Breast epithelium (tissue), 4 donors: ENCODE measurements around the gene ZNF582. TPM values are rescaled to one million over a fixed set of nuclear protein-coding genes. Genes with fewer than 3 reads are reported as not detected.
A peak's percentile ranks its signal among the peaks of the same experiment; 100 is the strongest.

Experiments
- DNase-seq, 2 donors: peaks; one replicate each; pipeline ENCODE4 v3.0.0-alpha.2; 2019; ENCODE audit warnings: low spot score in 2 of 2
- H3K27ac ChIP-seq, 2 donors: fragments of 200-600 bp; sonication (generic) in 1 of 2; one replicate each; pipeline ENCODE4 v1.5.1; 2016 to 2019; ENCODE audit warnings: mild to moderate bottlenecking in 1 of 2
- H3K27me3 ChIP-seq, 2 donors: fragments of 200-600 bp; sonication (generic) in 1 of 2; one replicate each; pipeline versions ENCODE4 v1.5.1 to v1.6.0; 2017 to 2019; ENCODE audit warnings: control low read depth in 1 of 2, mild to moderate bottlenecking in 1 of 2
- H3K36me3 ChIP-seq: fragments of 200-600 bp; one replicate; pipeline ENCODE4 v1.5.1; 2019
- H3K4me1 ChIP-seq, 2 donors: fragments of 200-600 bp; sonication (generic); one replicate each; pipeline ENCODE4 v1.5.1; 2016 to 2019; ENCODE audit warnings: control low read depth in 1 of 2
- H3K4me3 ChIP-seq, 3 donors: fragments of 200-600 bp; sonication (generic); 1 replicate in 2 of 3; 2 replicates in 1 of 3; pipeline ENCODE4 v1.5.1; 2016 to 2019; ENCODE audit warnings: mild to moderate bottlenecking in 3 of 3, moderate library complexity in 2 of 3
- H3K9me3 ChIP-seq, 2 donors: fragments of 200-600 bp; sonication (generic) in 1 of 2; one replicate each; pipeline ENCODE4 v1.5.1; 2016 to 2019; ENCODE audit warnings: control low read depth in 1 of 2
- POLR2A ChIP-seq: fragments of 450-650 bp; IDR thresholded peaks from one replicate; pipeline ENCODE4 v1.6.1; 2016; ENCODE audit warnings: antibody characterized with exemption, mild to moderate bottlenecking, moderate library complexity
- POLR2AphosphoS5 ChIP-seq, 3 donors: sonication (generic); formaldehyde crosslinking; IDR thresholded peaks; one replicate each; pipeline ENCODE4 v1.6.1; 2017; ENCODE audit warnings: antibody characterized with exemption in 3 of 3
- intact Hi-C: fragments of 100-400 bp; cut with DNase I; formaldehyde crosslinking; loops from one replicate; pipeline ENCODE4 v1.15.1; 2023; ENCODE audit warnings: low total_unique reads
- total RNA-seq, 3 donors: library from RNA; depleted of rRNA; stranded (reverse); fragments of >200 nt; gene quantifications; one replicate each; pipeline ENCODE4 v1.1.0, GENCODE V29; 2016
- TF ChIP-seq, protein P1 (sequence below), 3 donors: fragments of 450-650 bp; IDR thresholded peaks; one replicate each; pipeline ENCODE4 v1.5.1; 2016 to 2017; ENCODE audit warnings: antibody characterized with exemption in 3 of 3, mild to moderate bottlenecking in 3 of 3, moderate library complexity in 3 of 3

Gene ZNF582
- total RNA-seq, 3 donors from 2014 or later: 4.3 to 9.5 (median 8.2) TPM

DNA sequence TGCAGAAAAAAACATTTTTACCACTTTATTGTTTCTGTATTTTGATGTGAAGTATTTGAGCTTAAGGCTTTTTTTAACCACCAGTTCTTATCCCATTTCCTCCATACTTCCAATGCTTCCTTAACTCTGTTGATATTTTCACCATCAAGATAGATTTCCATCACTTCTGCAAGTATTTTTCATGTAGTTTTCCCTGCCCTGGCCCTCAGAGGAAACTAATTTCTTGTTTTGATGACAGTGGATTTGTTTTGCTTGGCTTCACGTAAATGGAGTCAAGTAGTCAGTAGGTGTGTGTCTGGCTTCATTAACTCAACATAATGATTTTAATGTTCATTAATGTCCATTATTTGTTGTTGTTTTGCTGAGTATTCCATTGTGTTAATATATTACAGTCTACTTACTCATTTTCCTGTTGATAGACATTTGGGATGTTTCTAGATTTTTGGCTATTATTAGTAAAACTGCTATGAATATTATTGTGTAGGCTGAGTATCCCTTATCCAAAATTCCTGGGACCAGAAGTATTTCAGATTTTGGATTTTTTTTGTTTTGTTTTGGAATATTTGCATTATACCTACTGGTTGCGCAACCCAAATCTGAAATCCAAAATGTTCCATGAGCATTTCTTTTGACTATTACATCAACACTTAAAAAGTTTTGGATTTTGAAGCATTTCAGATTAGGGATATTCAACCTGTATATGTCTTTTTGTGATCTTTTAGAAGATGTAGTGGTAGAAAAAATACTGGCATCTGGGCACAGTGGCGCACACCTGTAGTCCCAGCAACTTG is 23.3 kb downstream of the ZNF582 start:
- H3K36me3 ChIP-seq: peaks cover 17% of the 10 kb centered on the region
- H3K9me3 ChIP-seq: peaks cover 19 to 26% of the 10 kb centered on the region in 2 donors
- intact Hi-C loops: no loop called here
- H3K4me1 ChIP-seq: peaks cover 0 to 7% of the 10 kb centered on the region in 2 donors
- H3K4me3 ChIP-seq: no peak overlapping the region
- no peak for DNase-seq
- TF ChIP-seq POLR2A (no peak), POLR2AphosphoS5 (IDR thresholded peaks at IDR 0.05) (no peak)
- TF ChIP-seq, protein P1, sequence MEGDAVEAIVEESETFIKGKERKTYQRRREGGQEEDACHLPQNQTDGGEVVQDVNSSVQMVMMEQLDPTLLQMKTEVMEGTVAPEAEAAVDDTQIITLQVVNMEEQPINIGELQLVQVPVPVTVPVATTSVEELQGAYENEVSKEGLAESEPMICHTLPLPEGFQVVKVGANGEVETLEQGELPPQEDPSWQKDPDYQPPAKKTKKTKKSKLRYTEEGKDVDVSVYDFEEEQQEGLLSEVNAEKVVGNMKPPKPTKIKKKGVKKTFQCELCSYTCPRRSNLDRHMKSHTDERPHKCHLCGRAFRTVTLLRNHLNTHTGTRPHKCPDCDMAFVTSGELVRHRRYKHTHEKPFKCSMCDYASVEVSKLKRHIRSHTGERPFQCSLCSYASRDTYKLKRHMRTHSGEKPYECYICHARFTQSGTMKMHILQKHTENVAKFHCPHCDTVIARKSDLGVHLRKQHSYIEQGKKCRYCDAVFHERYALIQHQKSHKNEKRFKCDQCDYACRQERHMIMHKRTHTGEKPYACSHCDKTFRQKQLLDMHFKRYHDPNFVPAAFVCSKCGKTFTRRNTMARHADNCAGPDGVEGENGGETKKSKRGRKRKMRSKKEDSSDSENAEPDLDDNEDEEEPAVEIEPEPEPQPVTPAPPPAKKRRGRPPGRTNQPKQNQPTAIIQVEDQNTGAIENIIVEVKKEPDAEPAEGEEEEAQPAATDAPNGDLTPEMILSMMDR (IDR thresholded peaks at IDR 0.05): no peak
- no peaks in the 10 kb centered on the region for H3K27me3 ChIP-seq
- H3K27ac ChIP-seq: no peak overlapping the region

DNA sequence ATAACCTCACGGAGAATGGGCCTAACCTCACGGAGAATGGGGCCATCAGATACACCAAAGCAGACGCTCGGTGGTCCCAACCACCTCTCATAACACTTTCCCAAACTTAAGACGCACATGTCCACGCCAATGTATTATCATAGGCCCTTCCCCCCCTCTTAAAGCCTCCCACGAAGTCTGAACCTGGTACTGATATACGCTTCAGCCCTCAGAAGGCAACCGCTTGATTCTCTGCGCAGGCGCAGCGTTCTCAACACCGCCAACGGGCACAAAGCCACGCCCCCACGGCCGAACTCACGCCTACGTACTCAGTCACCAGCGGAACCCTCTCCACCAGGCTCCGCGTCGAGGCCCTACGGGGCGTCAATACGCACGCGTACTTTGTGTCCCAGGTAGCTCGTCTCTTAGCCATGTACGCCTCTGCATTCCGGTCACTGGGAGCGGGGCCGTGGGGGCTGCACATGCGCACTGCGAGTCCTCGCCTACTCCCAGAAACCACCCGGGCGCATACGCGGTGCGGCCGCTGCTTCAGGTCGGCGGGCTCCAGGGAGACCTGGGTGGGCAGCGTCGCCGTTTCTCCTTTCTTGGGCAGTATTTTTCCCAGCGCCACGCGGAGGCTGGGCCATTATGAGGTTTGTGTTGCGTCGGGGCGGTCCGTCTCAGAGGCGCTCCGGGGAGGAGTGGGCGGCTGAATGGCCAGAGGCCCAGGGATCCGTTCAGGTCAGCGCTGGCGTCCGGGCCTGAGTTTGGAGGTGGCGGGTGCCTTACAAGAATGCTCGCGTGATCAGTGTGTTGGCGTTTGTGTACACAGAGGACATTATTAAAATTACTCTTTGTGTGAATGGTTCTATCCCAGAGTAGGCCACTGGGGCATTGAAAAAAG is 25.3 kb downstream of the ZNF582 start:
- H3K36me3 ChIP-seq: no peaks in the 10 kb centered on the region
- intact Hi-C loops: no loop called here
- peaks cover 0 to 7% of the 10 kb centered on the region in 2 donors for H3K4me1 ChIP-seq
- peak overlapping the region; percentile 86 to 93 for H3K27ac ChIP-seq
- TF ChIP-seq, protein P1 (IDR thresholded peaks at IDR 0.05): peak in 1 of 3 donors; percentile 33
- peak; percentile 42 to 48 (median 45) for TF ChIP-seq POLR2AphosphoS5 (IDR thresholded peaks at IDR 0.05)
- TF ChIP-seq POLR2A: no peak
- peaks cover 18 to 33% of the 10 kb centered on the region in 2 donors for H3K9me3 ChIP-seq
- no peaks in the 10 kb centered on the region for H3K27me3 ChIP-seq
- peak overlapping the region; percentile 58 to 93 (median 77) for H3K4me3 ChIP-seq
- peak; percentile 72 to 90 for DNase-seq

DNA sequence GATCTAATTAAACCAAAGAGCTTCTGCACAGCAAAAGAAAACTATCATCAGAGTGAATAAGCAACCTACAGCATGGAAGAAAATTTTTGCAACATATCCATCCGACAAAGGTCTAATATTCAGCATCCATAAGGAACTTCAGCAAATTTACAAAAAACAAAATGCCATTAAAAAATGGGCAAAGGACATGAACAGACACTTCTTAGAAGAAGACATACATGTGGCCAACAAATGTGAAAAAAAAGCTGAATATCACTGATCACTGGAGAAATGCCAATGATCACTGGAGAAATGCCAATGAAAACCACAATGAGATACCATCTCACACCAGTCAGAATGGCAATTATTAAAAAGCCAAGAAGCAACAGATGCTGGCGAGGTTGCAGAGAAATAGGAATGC is 32.5 kb downstream of the ZNF582 start:
- H3K9me3 ChIP-seq: peaks cover 28 to 47% of the 10 kb centered on the region in 2 donors
- no peak overlapping the region for H3K27ac ChIP-seq
- DNase-seq: no peak
- no peaks in the 10 kb centered on the region for H3K36me3 ChIP-seq
- no peaks in the 10 kb centered on the region for H3K4me1 ChIP-seq
- intact Hi-C loops: no loop called here
- H3K4me3 ChIP-seq: no peak overlapping the region
- TF ChIP-seq POLR2A: no peak
- TF ChIP-seq POLR2AphosphoS5 (IDR thresholded peaks at IDR 0.05): no peak
- TF ChIP-seq, protein P1 (IDR thresholded peaks at IDR 0.05): no peak
- no peaks in the 10 kb centered on the region for H3K27me3 ChIP-seq

DNA sequence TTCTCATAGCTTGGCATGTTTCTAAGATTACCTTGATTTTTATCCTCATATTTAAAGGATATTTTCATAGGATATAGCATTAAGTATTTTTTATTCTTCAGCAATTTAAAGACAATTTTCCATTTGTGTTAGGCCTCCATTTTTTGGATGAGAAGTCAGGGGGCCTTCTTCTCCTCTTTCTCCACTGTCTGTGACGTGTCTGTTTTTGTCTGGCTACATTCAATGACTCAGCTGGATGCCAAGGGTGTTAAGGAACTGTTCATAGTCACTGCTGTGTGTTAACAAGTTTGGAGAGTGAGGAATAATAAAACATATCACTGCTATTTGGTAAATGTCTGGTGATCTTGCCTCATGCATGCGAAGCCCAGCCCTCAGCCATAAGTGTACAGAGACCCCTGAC is 36.4 kb downstream of the ZNF582 start:
- no peak for DNase-seq
- intact Hi-C loops: no loop called here
- Histone ChIP-seq H3K4me3 (no peak overlapping the region), H3K27ac (no peak overlapping the region), H3K36me3 (no peaks in the 10 kb centered on the region), H3K9me3 (peaks cover 12 to 17% of the 10 kb centered on the region in 2 donors), H3K4me1 (no peaks in the 10 kb centered on the region), H3K27me3 (no peaks in the 10 kb centered on the region)
- no peak for TF ChIP-seq POLR2AphosphoS5 (IDR thresholded peaks at IDR 0.05)
- no peak for TF ChIP-seq POLR2A
- TF ChIP-seq, protein P1 (IDR thresholded peaks at IDR 0.05): no peak

DNA sequence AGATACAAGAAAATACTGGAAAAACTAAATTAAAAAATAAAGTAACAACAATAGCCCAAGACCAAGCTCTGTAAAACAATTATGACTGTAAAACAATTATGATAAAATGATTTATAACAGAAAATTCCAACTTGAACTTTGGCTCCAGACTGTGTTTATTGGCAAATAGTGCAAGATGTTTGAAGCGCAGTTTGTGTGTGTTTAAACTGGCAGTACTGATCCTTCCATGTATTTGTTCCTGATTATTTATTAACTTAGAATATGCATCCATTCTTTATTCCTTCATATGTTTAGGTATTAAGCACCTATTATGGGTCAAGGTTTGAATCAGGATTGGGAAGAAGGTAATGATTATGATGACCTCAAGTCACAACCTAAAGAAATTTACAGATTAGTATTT is 37.8 kb downstream of the ZNF582 start:
- intact Hi-C loops: no loop called here
- DNase-seq: no peak
- H3K27me3 ChIP-seq: no peaks in the 10 kb centered on the region
- no peaks in the 10 kb centered on the region for H3K36me3 ChIP-seq
- TF ChIP-seq POLR2A: no peak
- TF ChIP-seq, protein P1 (IDR thresholded peaks at IDR 0.05): no peak
- no peak for TF ChIP-seq POLR2AphosphoS5 (IDR thresholded peaks at IDR 0.05)
- H3K9me3 ChIP-seq: peaks cover 4 to 7% of the 10 kb centered on the region in 2 donors
- H3K27ac ChIP-seq: no peak overlapping the region
- no peak overlapping the region for H3K4me3 ChIP-seq
- no peaks in the 10 kb centered on the region for H3K4me1 ChIP-seq
